MM.1S (cell line): ENCODE results near the gene PACS2.

Experiments used
- EZH2 ChIP-seq: fragments of 300-600 bp; sonication (generic); optimal IDR thresholded peaks from 2 replicates; pipeline ENCODE3; 2017; ENCODE audit warnings: low read depth, mild to moderate bottlenecking, antibody characterized with exemption, low read length, mixed read lengths
- EZH2phosphoT487 ChIP-seq: fragments of 300-600 bp; sonication (generic); IDR thresholded peaks from 2 replicates; pipeline ENCODE4 v1.6.1; 2018; ENCODE audit warnings: antibody characterized with exemption, low read length
- TF ChIP-seq, protein P1 (sequence below): fragments of 300-600 bp; sonication (generic); IDR thresholded peaks from 2 replicates; pipeline ENCODE4 v1.5.1; 2016; ENCODE audit warnings: antibody characterized with exemption, low read length, mixed read lengths

DNA sequence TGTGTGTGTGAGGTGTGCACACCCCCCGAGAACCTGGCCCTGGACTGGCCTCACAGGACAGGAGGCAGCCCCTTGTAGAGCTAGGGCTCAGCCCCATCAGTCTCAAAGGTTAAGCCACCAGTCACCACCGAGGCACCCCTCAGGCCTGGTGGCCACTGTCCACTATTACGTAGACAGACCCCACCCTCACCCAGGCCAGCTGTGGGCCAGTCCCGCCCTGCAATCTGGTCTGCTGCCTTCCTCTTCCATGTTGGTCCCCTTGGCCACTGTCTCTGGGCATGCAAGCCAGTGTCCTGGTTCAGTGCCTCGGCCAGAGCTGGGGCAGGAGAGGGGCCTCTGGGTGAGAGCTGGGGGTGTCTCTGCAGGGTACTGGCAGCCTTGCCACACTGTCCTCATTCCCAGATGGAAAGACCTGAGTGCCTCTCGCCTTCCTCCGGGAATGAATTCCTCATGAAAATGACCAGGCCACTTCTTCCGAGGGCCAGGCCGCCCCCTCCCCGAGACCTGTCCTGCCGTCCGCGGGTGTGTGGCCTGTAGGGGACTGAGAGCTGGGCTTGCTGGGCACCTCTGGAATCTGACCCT lies 82.9 kb downstream of the PACS2 start:
- TF ChIP-seq, protein P1, sequence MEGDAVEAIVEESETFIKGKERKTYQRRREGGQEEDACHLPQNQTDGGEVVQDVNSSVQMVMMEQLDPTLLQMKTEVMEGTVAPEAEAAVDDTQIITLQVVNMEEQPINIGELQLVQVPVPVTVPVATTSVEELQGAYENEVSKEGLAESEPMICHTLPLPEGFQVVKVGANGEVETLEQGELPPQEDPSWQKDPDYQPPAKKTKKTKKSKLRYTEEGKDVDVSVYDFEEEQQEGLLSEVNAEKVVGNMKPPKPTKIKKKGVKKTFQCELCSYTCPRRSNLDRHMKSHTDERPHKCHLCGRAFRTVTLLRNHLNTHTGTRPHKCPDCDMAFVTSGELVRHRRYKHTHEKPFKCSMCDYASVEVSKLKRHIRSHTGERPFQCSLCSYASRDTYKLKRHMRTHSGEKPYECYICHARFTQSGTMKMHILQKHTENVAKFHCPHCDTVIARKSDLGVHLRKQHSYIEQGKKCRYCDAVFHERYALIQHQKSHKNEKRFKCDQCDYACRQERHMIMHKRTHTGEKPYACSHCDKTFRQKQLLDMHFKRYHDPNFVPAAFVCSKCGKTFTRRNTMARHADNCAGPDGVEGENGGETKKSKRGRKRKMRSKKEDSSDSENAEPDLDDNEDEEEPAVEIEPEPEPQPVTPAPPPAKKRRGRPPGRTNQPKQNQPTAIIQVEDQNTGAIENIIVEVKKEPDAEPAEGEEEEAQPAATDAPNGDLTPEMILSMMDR, result no peak
- TF ChIP-seq EZH2phosphoT487 (no peak), EZH2 (no peak)
